Stomach (tissue), 9 donors: ENCODE measurements around the gene LACTBL1. TPM values are rescaled to one million over a fixed set of nuclear protein-coding genes. Genes with fewer than 3 reads are reported as not detected.

Source experiments
- DNase-seq, 2 donors: peaks; one replicate each; pipeline versions ENCODE4 v3.0.0 to v3.0.0-alpha.2; 2013 to 2019
- H3K27ac ChIP-seq, 5 donors: fragments of 200-600 bp in 4 of 5; sonication (generic) in 4 of 5; one replicate each; pipeline ENCODE4 v1.5.1; 2013 to 2019; ENCODE audit warnings: mild to moderate bottlenecking in 1 of 5, moderate library complexity in 1 of 5
- H3K27me3 ChIP-seq, 3 donors: fragments of 200-600 bp; sonication (generic); one replicate each; pipeline ENCODE4 v1.5.1; 2017 to 2019; ENCODE audit warnings: mixed run types in 1 of 3
- H3K36me3 ChIP-seq, 4 donors: fragments of 200-600 bp; sonication (generic); 1 replicate in 3 of 4; 2 replicates in 1 of 4; pipeline ENCODE4 v1.5.1; 2016 to 2019
- H3K4me1 ChIP-seq, 4 donors: fragments of 200-600 bp; sonication (generic); one replicate each; pipeline ENCODE4 v1.5.1; 2016 to 2019
- H3K4me3 ChIP-seq, 4 donors: fragments of 200-600 bp; sonication (generic) in 3 of 4; one replicate each; pipeline ENCODE4 v1.5.1; 2016 to 2019; ENCODE audit warnings: mild to moderate bottlenecking in 1 of 4
- H3K9me3 ChIP-seq, 4 donors: fragments of 200-600 bp; sonication (generic); one replicate each; pipeline ENCODE4 v1.5.1; 2016 to 2019
- EP300 ChIP-seq: sonication (generic); formaldehyde crosslinking; IDR thresholded peaks from one replicate; pipeline ENCODE4 v1.6.1; 2017; ENCODE audit warnings: antibody characterized with exemption
- POLR2A ChIP-seq, 4 donors: fragments of 450-650 bp; IDR thresholded peaks; one replicate each; pipeline ENCODE4 v1.6.1; 2016; ENCODE audit warnings: antibody characterized with exemption in 4 of 4, control low read depth in 2 of 4, mild to moderate bottlenecking in 1 of 4, moderate library complexity in 1 of 4
- POLR2AphosphoS5 ChIP-seq, 3 donors: sonication (generic); formaldehyde crosslinking; IDR thresholded peaks; one replicate each; pipeline ENCODE4 v1.6.1; 2016; ENCODE audit warnings: antibody characterized with exemption in 3 of 3
- WGBS, 5 donors: extraction: QIAGEN DNeasy Blood & Tissue Kit in 3 of 5; methylation state at CpG; one replicate each; pipeline versions ENCODE4 v1.1.5 to v1.1.7; 2013 to 2018; 5-methylcytosine and 5-hydroxymethylcytosine counted together
- intact Hi-C: fragments of 100-400 bp; cut with DNase I; formaldehyde crosslinking; loops from one replicate; pipeline ENCODE4 v1.15.1; 2023; ENCODE audit warnings: low total_unique reads
- polyA plus RNA-seq, 3 donors: library from polyadenylated mRNA; stranded (reverse); fragments of 200-250 nt; gene quantifications; one replicate each; pipeline ENCODE4 v1.2.3, GENCODE V29; 2013
- total RNA-seq, 5 donors: library from RNA; depleted of rRNA; stranded (reverse); fragments of >200 nt; gene quantifications; one replicate each; pipeline versions ENCODE4 v1.1.0 to v1.2.3, GENCODE V29; 2014 to 2016
- TF ChIP-seq, protein P1 (sequence below), 7 experiments: fragments of 450-650 bp in 4 of 7; fragments of 200-600 bp in 3 of 7; sonication (generic) in 3 of 7; IDR thresholded peaks; one replicate each; pipeline ENCODE4 v1.5.1; 2016 to 2019; ENCODE audit warnings: antibody characterized with exemption in 7 of 7, control low read depth in 2 of 7, mild to moderate bottlenecking in 1 of 7
- donor health status: healthy with polysubstance abuse.
- donor health status: Bipolar disorder and iron deficiency.
- donor health status: healthy.

The LACTBL1 gene
- total and polyA plus RNA-seq, 8 donors, result not detected

DNA sequence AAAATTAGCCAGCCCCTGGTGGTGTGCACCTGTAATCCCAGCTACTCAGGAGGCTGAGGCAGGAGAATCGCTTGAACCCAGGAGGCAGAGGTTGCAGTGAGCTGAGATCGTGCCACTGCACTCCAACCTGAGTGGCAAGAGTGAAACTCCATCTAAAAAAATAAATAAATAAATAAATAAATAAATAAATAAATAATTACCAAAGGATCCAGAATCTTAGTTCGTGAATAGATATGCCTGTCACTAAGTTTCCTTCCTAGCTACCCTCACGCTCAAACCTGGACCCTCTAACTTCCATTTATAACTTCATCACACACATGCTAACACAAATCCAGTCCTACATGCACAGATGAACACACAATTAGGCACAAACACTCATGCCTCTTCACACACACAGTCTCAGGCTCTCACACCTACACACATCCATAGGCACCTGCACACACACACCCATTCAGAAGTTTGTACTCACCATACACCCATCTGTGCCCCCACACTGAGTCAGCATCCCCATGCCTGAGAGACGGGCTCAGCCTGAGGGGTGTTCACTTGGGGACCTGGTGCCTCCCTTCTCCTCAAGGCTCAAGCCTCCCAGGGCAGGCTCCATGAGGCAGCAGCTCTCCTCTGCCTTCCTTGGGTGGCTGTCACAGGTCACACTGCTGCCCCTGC, 61.5 kb downstream of the LACTBL1 start:
- H3K4me3 ChIP-seq, result no peak overlapping the region
- no peaks in the 10 kb centered on the region for H3K4me1 ChIP-seq
- 84 to 96% (median 87%) methylated on average over 5 of the region's 5 CpGs for WGBS, 5 donors
- H3K36me3 ChIP-seq, result no peaks in the 10 kb centered on the region
- intact Hi-C loops, result no loop called here
- TF ChIP-seq, protein P1, sequence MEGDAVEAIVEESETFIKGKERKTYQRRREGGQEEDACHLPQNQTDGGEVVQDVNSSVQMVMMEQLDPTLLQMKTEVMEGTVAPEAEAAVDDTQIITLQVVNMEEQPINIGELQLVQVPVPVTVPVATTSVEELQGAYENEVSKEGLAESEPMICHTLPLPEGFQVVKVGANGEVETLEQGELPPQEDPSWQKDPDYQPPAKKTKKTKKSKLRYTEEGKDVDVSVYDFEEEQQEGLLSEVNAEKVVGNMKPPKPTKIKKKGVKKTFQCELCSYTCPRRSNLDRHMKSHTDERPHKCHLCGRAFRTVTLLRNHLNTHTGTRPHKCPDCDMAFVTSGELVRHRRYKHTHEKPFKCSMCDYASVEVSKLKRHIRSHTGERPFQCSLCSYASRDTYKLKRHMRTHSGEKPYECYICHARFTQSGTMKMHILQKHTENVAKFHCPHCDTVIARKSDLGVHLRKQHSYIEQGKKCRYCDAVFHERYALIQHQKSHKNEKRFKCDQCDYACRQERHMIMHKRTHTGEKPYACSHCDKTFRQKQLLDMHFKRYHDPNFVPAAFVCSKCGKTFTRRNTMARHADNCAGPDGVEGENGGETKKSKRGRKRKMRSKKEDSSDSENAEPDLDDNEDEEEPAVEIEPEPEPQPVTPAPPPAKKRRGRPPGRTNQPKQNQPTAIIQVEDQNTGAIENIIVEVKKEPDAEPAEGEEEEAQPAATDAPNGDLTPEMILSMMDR (IDR thresholded peaks at IDR 0.05), result no peak
- TF ChIP-seq EP300, result no peak
- no peak for TF ChIP-seq POLR2AphosphoS5 (IDR thresholded peaks at IDR 0.05)
- TF ChIP-seq POLR2A (IDR thresholded peaks at IDR 0.05), result no peak
- DNase-seq, result no peak
- H3K9me3 ChIP-seq, result no peaks in the 10 kb centered on the region
- no peak overlapping the region for H3K27ac ChIP-seq
- H3K27me3 ChIP-seq, result peaks cover 0 to 24% (median 0%) of the 10 kb centered on the region in 3 donors

DNA sequence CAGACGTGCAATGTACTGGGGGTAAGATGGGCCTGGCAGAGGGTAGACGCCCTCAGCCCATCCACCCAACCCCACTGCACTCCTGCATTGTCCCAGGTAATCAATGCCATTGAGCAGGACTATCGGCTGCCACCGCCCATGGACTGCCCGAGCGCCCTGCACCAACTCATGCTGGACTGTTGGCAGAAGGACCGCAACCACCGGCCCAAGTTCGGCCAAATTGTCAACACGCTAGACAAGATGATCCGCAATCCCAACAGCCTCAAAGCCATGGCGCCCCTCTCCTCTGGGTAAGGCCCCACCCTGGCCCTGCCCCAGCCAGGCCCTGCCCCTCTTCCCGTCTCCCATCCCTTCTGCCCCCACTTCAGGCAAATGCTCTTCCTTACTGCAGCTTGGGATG, 62.4 kb downstream of the LACTBL1 start:
- no peak for DNase-seq
- H3K27me3 ChIP-seq, result peaks cover 0 to 18% (median 0%) of the 10 kb centered on the region in 3 donors
- TF ChIP-seq POLR2A (IDR thresholded peaks at IDR 0.05) (no peak), POLR2AphosphoS5 (IDR thresholded peaks at IDR 0.05) (no peak), EP300 (no peak)
- TF ChIP-seq, protein P1 (IDR thresholded peaks at IDR 0.05), result no peak
- H3K4me3 ChIP-seq, result no peak overlapping the region
- no peak overlapping the region for H3K27ac ChIP-seq
- intact Hi-C loops, result no loop called here
- no peaks in the 10 kb centered on the region for H3K9me3 ChIP-seq
- no peaks in the 10 kb centered on the region for H3K4me1 ChIP-seq
- WGBS, 5 donors, result 90 to 95% (median 91%) methylated on average over 13 of the region's 13 CpGs
- H3K36me3 ChIP-seq, result no peaks in the 10 kb centered on the region

DNA sequence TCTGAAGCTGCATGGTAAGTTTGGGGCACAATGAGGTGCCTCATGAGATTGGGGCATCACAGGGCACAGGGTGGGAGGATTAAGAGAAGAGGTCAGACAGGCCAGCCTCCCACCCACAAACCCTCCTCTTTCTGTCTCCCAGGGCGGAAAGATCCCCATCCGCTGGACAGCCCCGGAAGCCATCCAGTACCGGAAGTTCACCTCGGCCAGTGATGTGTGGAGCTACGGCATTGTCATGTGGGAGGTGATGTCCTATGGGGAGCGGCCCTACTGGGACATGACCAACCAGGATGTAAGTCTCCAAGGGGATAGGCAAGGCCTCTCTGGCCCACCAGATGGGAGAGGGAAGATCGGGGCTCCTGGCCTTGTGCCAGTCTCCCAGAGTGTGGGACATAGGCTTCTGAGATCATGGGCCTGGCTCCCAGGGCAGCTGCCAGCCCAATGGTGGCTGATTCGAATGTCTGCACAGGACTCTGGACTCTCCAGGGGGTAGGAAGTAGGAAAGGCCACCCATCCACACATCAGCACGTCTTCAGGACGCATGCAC, 63.7 kb downstream of the LACTBL1 start:
- intact Hi-C loops, result no loop called here
- no peak for DNase-seq
- no peak for TF ChIP-seq EP300
- TF ChIP-seq, protein P1 (IDR thresholded peaks at IDR 0.05), result no peak
- no peak for TF ChIP-seq POLR2AphosphoS5 (IDR thresholded peaks at IDR 0.05)
- no peak for TF ChIP-seq POLR2A (IDR thresholded peaks at IDR 0.05)

DNA sequence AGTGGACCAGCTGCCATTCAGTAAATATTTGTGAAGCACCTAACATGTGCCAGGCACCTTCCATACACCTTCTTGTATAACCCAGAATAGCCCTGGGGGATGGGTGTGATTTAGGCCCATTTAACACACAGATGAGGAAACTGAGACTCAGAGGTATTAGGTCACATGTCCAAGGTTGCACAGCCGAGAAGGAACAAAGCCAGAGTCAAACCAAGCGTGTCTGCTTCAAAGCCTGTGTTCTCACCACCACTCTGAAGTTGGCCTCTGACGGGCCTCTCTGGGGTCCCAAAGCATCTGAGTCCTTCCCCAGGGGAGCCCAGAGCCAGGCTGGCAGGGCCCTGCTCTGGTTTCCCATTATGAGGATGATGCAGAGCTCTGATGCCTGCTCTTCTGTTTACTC, 65.1 kb downstream of the LACTBL1 start:
- WGBS, 5 donors, result 84 to 96% (median 87%) methylated on average over 3 of the region's 3 CpGs
- Histone ChIP-seq H3K27me3 (peaks cover 0 to 14% (median 0%) of the 10 kb centered on the region in 3 donors), H3K9me3 (no peaks in the 10 kb centered on the region), H3K4me1 (no peaks in the 10 kb centered on the region), H3K36me3 (no peaks in the 10 kb centered on the region), H3K27ac (no peak overlapping the region), H3K4me3 (no peak overlapping the region)
- no peak for DNase-seq
- intact Hi-C loops, result no loop called here
- TF ChIP-seq POLR2AphosphoS5 (IDR thresholded peaks at IDR 0.05) (no peak), POLR2A (IDR thresholded peaks at IDR 0.05) (no peak), EP300 (no peak)
- TF ChIP-seq, protein P1 (IDR thresholded peaks at IDR 0.05), result no peak

More for the DNA sequence above, 63.7 kb downstream of the LACTBL1 start:
- Histone ChIP-seq H3K9me3 (no peaks in the 10 kb centered on the region), H3K4me3 (no peak overlapping the region), H3K27me3 (peaks cover 0 to 13% (median 0%) of the 10 kb centered on the region in 3 donors), H3K27ac (no peak overlapping the region), H3K4me1 (no peaks in the 10 kb centered on the region), H3K36me3 (no peaks in the 10 kb centered on the region)
- WGBS, 5 donors, result 80 to 94% (median 89%) methylated on average over 5 to 11 of the region's 11 CpGs
